ENCODE data around the gene OR1I1. TPM values are rescaled to one million over a fixed set of nuclear protein-coding genes. Genes with fewer than 3 reads are reported as not detected.

Gene OR1I1
- total and polyA plus RNA-seq, 2 donors from 2014 or later, result not detected

- no peaks in the 10 kb centered on the region for H3K4me1 ChIP-seq (ENCODE audit: control insufficient read depth in 2 of 3, insufficient read depth in 2 of 3, low read depth in 1 of 3, low read length in 3 of 3)
- FAIRE-seq (no peak), DNase-seq (no peak)
- H3K9me3 ChIP-seq (ENCODE audit: control insufficient read depth in 2 of 3, insufficient read depth in 1 of 3, low read length in 3 of 3), result no peaks in the 10 kb centered on the region
- intact Hi-C loops (cut with DNase I), result no loop called here
- no peak overlapping the region for H3K4me3 ChIP-seq (ENCODE audit: low read length in 3 of 3)
- H3K27me3 ChIP-seq (ENCODE audit: control insufficient read depth, insufficient read depth, low read length), result no peaks in the 10 kb centered on the region
- no peak overlapping the region for H3K9ac ChIP-seq (ENCODE audit: low read length in 3 of 3)
- no peaks in the 10 kb centered on the region for H3K36me3 ChIP-seq (ENCODE audit: control insufficient read depth in 2 of 3, insufficient read depth in 3 of 3, low read length in 3 of 3)
- no peak for TF ChIP-seq CTCF (IDR thresholded peaks at IDR 0.05; ENCODE audit: borderline replicate concordance, extremely low read depth, insufficient read depth)
- no peak overlapping the region for H3K27ac ChIP-seq (ENCODE audit: low read depth in 2 of 2, low read length in 2 of 2)
Observed at GRCh38 chr19:15047680-15048079, 34.3 kb upstream of the OR1I1 start.

- H3K9ac ChIP-seq (ENCODE audit: low read length in 3 of 3), result no peak overlapping the region
- H3K4me1 ChIP-seq (ENCODE audit: control insufficient read depth in 2 of 3, insufficient read depth in 2 of 3, low read depth in 1 of 3, low read length in 3 of 3), result no peaks in the 10 kb centered on the region
- DNase-seq, result no peak
- no peaks in the 10 kb centered on the region for H3K9me3 ChIP-seq (ENCODE audit: control insufficient read depth in 2 of 3, insufficient read depth in 1 of 3, low read length in 3 of 3)
- intact Hi-C loops (cut with DNase I), result no loop called here
- no peaks in the 10 kb centered on the region for H3K36me3 ChIP-seq (ENCODE audit: control insufficient read depth in 2 of 3, insufficient read depth in 3 of 3, low read length in 3 of 3)
- FAIRE-seq, result no peak
- no peak for TF ChIP-seq CTCF (IDR thresholded peaks at IDR 0.05; ENCODE audit: borderline replicate concordance, extremely low read depth, insufficient read depth)
- H3K27ac ChIP-seq (ENCODE audit: low read depth in 2 of 2, low read length in 2 of 2), result no peak overlapping the region
- H3K27me3 ChIP-seq (ENCODE audit: control insufficient read depth, insufficient read depth, low read length), result no peaks in the 10 kb centered on the region
- no peak overlapping the region for H3K4me3 ChIP-seq (ENCODE audit: low read length in 3 of 3)
Observed at GRCh38 chr19:15048128-15048527, 33.9 kb upstream of the OR1I1 start.

DNA sequence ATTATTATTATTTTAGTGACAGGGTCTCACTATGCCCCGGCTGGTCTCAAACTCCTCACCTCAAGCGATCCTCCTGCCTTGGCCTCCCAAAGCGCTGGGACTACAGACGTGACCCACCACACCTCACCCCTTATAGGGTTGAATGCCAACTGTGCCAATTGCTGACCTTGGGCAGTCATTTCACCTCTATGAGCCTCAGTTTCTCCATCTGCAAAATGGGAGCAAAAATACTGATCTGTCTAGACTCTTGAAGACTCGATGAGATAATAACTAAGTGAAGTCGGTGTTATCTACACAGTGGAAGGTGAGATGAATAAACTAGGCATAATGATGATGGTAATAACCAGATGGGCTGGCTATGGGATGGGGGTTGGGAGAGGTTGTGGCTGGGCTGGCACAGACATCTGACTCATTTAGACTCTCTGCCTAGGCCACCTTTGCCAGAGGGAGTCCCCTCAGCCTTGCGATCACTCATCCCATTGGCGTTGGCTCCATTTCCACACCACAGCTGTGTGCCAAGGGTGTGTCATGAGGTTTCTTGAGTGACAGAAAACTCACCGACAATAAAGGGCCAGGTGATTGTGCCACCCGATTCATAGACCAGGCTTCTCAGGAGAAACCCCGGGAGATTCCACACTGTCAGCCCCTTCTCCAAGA is 33.0 kb upstream of the OR1I1 start, which contains the start of gene CASP14:
TSS of gene CASP14 (plus strand) at position 596 of the 657 bp plus-strand sequence. CDS start 2,772 bp downstream, outside the sequence.
- intact Hi-C loops (cut with DNase I), result no loop called here
- Histone ChIP-seq H3K9ac (ENCODE audit: low read length in 3 of 3) (no peak within 1 kb of the TSS), H3K36me3 (ENCODE audit: control insufficient read depth in 2 of 3, insufficient read depth in 3 of 3, low read length in 3 of 3) (no peaks in the 10 kb centered on the region), H3K4me3 (ENCODE audit: low read length in 3 of 3) (no peak within 1 kb of the TSS), H3K9me3 (ENCODE audit: control insufficient read depth in 2 of 3, insufficient read depth in 1 of 3, low read length in 3 of 3) (no peaks in the 10 kb centered on the region), H3K4me1 (ENCODE audit: control insufficient read depth in 2 of 3, insufficient read depth in 2 of 3, low read depth in 1 of 3, low read length in 3 of 3) (no peaks in the 10 kb centered on the region), H3K27me3 (ENCODE audit: control insufficient read depth, insufficient read depth, low read length) (no peaks in the 10 kb centered on the region), H3K27ac (ENCODE audit: low read depth in 2 of 2, low read length in 2 of 2) (no peak within 1 kb of the TSS)
- TF ChIP-seq CTCF (IDR thresholded peaks at IDR 0.05; ENCODE audit: borderline replicate concordance, extremely low read depth, insufficient read depth), result no peak
- DNase-seq, result no peak
- FAIRE-seq, result no peak

DNA sequence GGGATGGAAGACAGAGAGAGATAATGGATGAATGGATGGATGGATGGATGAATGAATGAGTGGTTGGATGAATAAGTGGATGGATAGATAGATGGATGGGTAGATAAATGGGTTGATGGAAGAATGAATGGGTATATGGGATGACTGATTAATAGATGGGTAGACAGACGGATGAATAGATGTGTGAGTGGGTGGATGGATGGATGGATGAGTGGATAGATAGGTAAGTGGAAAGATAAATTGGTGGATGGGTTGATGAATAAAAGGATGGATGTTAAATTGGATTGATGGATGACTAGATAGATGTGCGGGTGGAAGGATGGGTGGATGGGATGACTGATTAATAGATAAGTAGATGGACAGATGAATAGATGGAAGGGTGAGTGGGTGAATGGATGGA is 31.4 kb upstream of the OR1I1 start:
- TF ChIP-seq CTCF (IDR thresholded peaks at IDR 0.05; ENCODE audit: borderline replicate concordance, extremely low read depth, insufficient read depth), result no peak
- no peaks in the 10 kb centered on the region for H3K36me3 ChIP-seq (ENCODE audit: control insufficient read depth in 2 of 3, insufficient read depth in 3 of 3, low read length in 3 of 3)
- H3K4me1 ChIP-seq (ENCODE audit: control insufficient read depth in 2 of 3, insufficient read depth in 2 of 3, low read depth in 1 of 3, low read length in 3 of 3), result no peaks in the 10 kb centered on the region
- no peak overlapping the region for H3K4me3 ChIP-seq (ENCODE audit: low read length in 3 of 3)
- intact Hi-C loops (cut with DNase I), result no loop called here
- no peak overlapping the region for H3K9ac ChIP-seq (ENCODE audit: low read length in 3 of 3)
- H3K27ac ChIP-seq (ENCODE audit: low read depth in 2 of 2, low read length in 2 of 2), result no peak overlapping the region
- FAIRE-seq (no peak), DNase-seq (no peak)
- H3K27me3 ChIP-seq (ENCODE audit: control insufficient read depth, insufficient read depth, low read length), result no peaks in the 10 kb centered on the region
- no peaks in the 10 kb centered on the region for H3K9me3 ChIP-seq (ENCODE audit: control insufficient read depth in 2 of 3, insufficient read depth in 1 of 3, low read length in 3 of 3)
